ENCODE data around the gene RALGAPA2.

- TF ChIP-seq CTCF (IDR thresholded peaks at IDR 0.05 in 2 of 3, conservative IDR thresholded peaks at IDR 0.05 in 1 of 3; ENCODE audit: borderline replicate concordance in 1 of 3, insufficient read depth in 1 of 3, low read depth in 2 of 3, low read length in 2 of 3) (no peak), RAD21 (IDR thresholded peaks at IDR 0.05; ENCODE audit: low read depth) (no peak), SRF (IDR thresholded peaks at IDR 0.05; ENCODE audit: low read depth) (no peak), ZNF274 (IDR thresholded peaks at IDR 0.05; ENCODE audit: low read depth, low read length) (no peak), POLR2AphosphoS5 (IDR thresholded peaks at IDR 0.05; ENCODE audit: low read depth, low read length) (no peak), POLR2A (IDR thresholded peaks at IDR 0.05; ENCODE audit: borderline replicate concordance, extremely low read depth, insufficient read depth, insufficient read length) (no peak), SP1 (IDR thresholded peaks at IDR 0.05; ENCODE audit: low read depth) (no peak), REST (IDR thresholded peaks at IDR 0.05; ENCODE audit: low read depth) (no peak), ATF3 (IDR thresholded peaks at IDR 0.05) (no peak), EZH2 (IDR thresholded peaks at IDR 0.05) (no peak)
Observed at GRCh38 chr20:20442466-20442865, 270.0 kb downstream of the RALGAPA2 start.

Data from HCT116 (cell line).